ENCODE data around the gene TAS1R2.

Gene TAS1R2

GRCh38 chr1:18855573-18855972 is 3.9 kb downstream of the TAS1R2 start:
- no peak for ATAC-seq
- no peak for TF ChIP-seq GLIS3 (CRISPR knock-in tag; IDR thresholded peaks at IDR 0.05)
- TF ChIP-seq PATZ1 (CRISPR knock-in tag; IDR thresholded peaks at IDR 0.05; ENCODE audit: borderline replicate concordance), result no peak
- no peak for TF ChIP-seq CSRNP3 (CRISPR knock-in tag; IDR thresholded peaks at IDR 0.05)
- TF ChIP-seq TSHZ2 (CRISPR knock-in tag; IDR thresholded peaks at IDR 0.05), result no peak
- TF ChIP-seq ESRRG (CRISPR knock-in tag; IDR thresholded peaks at IDR 0.05), result no peak
- no peak for TF ChIP-seq TCF4 (CRISPR knock-in tag; IDR thresholded peaks at IDR 0.05; ENCODE audit: borderline replicate concordance)
- TF ChIP-seq ISL1 (CRISPR knock-in tag; IDR thresholded peaks at IDR 0.05), result no peak
- no peak for TF ChIP-seq TOX (CRISPR knock-in tag; IDR thresholded peaks at IDR 0.05; ENCODE audit: borderline replicate concordance)
- no peak for TF ChIP-seq OSR1 (CRISPR knock-in tag; IDR thresholded peaks at IDR 0.05)

GRCh38 chr1:18854331-18855025 is 5.0 kb downstream of the TAS1R2 start:
- TF ChIP-seq ZFP3 (CRISPR knock-in tag; IDR thresholded peaks at IDR 0.05) (no peak), ISL1 (CRISPR knock-in tag; IDR thresholded peaks at IDR 0.05) (no peak), ZFP30 (CRISPR knock-in tag; IDR thresholded peaks at IDR 0.05) (no peak), TOX (CRISPR knock-in tag; IDR thresholded peaks at IDR 0.05; ENCODE audit: borderline replicate concordance) (no peak), CREB5 (CRISPR knock-in tag; IDR thresholded peaks at IDR 0.05; ENCODE audit: low read depth) (no peak), CSRNP3 (CRISPR knock-in tag; IDR thresholded peaks at IDR 0.05) (no peak), ZNF8 (CRISPR knock-in tag; IDR thresholded peaks at IDR 0.05) (no peak), ESRRG (CRISPR knock-in tag; IDR thresholded peaks at IDR 0.05) (no peak), GLIS3 (CRISPR knock-in tag; IDR thresholded peaks at IDR 0.05) (no peak), ZNF565 (CRISPR knock-in tag; conservative IDR thresholded peaks at IDR 0.05; ENCODE audit: low read depth) (no peak), SNAI2 (CRISPR knock-in tag; IDR thresholded peaks at IDR 0.05) (no peak), PATZ1 (CRISPR knock-in tag; IDR thresholded peaks at IDR 0.05; ENCODE audit: borderline replicate concordance) (no peak), TCF4 (CRISPR knock-in tag; IDR thresholded peaks at IDR 0.05; ENCODE audit: borderline replicate concordance) (no peak), BACH2 (CRISPR knock-in tag; IDR thresholded peaks at IDR 0.05; ENCODE audit: borderline replicate concordance) (no peak), ZNF70 (CRISPR knock-in tag; IDR thresholded peaks at IDR 0.05) (no peak), ARNTL (CRISPR knock-in tag; IDR thresholded peaks at IDR 0.05; ENCODE audit: borderline replicate concordance, low read depth) (no peak), POU6F1 (CRISPR knock-in tag; IDR thresholded peaks at IDR 0.05; ENCODE audit: borderline replicate concordance, low read depth) (no peak)
- no peak for ATAC-seq
